Inflammatory macrophage treated with lipopolysaccharide for 1 hour (primary cell): ENCODE data around the gene PRKCA.

Experiments used
- DNase-seq, 2 donors: peaks; one replicate each; pipeline ENCODE4 v3.0.0-alpha.2; 2020 to 2022

The PRKCA gene

GRCh38 chr17:66494023-66494803 lies 191.8 kb downstream of the PRKCA start:
- peak; percentile 76 to 86 for DNase-seq

- no peak for DNase-seq
Observed at GRCh38 chr17:66495035-66495434, 192.6 kb downstream of the PRKCA start.

GRCh38 chr17:66496306-66496705 lies 193.9 kb downstream of the PRKCA start:
- DNase-seq, result no peak

GRCh38 chr17:66498580-66498979 lies 196.2 kb downstream of the PRKCA start:
- DNase-seq, result no peak

GRCh38 chr17:66506641-66507040 lies 204.2 kb downstream of the PRKCA start:
- DNase-seq, result no peak

- no peak for DNase-seq
Observed at GRCh38 chr17:66507103-66507923, 204.9 kb downstream of the PRKCA start.

GRCh38 chr17:66507982-66508760 lies 205.8 kb downstream of the PRKCA start:
- no peak for DNase-seq

GRCh38 chr17:66508896-66509844 lies 206.8 kb downstream of the PRKCA start:
- no peak for DNase-seq

GRCh38 chr17:66509926-66510325 lies 207.5 kb downstream of the PRKCA start:
- DNase-seq, result no peak

GRCh38 chr17:66511135-66511534 lies 208.7 kb downstream of the PRKCA start:
- no peak for DNase-seq

- no peak for DNase-seq
Observed at GRCh38 chr17:66514227-66514806, 211.9 kb downstream of the PRKCA start.

- DNase-seq, result no peak
Observed at GRCh38 chr17:66515974-66516373, 213.6 kb downstream of the PRKCA start.

GRCh38 chr17:66517336-66518009 lies 215.1 kb downstream of the PRKCA start:
- no peak for DNase-seq

GRCh38 chr17:66518108-66518507 lies 215.7 kb downstream of the PRKCA start:
- DNase-seq, result no peak

GRCh38 chr17:66518677-66519076 lies 216.3 kb downstream of the PRKCA start:
- no peak for DNase-seq

GRCh38 chr17:66519154-66519553 lies 216.7 kb downstream of the PRKCA start:
- no peak for DNase-seq

- no peak for DNase-seq
Observed at GRCh38 chr17:66520999-66521398, 218.6 kb downstream of the PRKCA start.

GRCh38 chr17:66522591-66523272 lies 220.3 kb downstream of the PRKCA start:
- DNase-seq, result no peak

GRCh38 chr17:66523378-66524200 lies 221.2 kb downstream of the PRKCA start:
- no peak for DNase-seq

- DNase-seq, result no peak
Observed at GRCh38 chr17:66524877-66525276, 222.5 kb downstream of the PRKCA start.
